T-helper 17 cell (primary cell): Measurements from ENCODE around the gene ADAMTS12. TPM values are rescaled to one million over a fixed set of nuclear protein-coding genes. Genes with fewer than 3 reads are reported as not detected.
A peak's percentile ranks its signal among the peaks of the same experiment; 100 is the strongest.
"Not testable (repeated sequence)": the region's sequence is repeated elsewhere in the genome, so short reads cannot be mapped to it uniquely, and the experiment has no call there.

ENCODE experiments used
- ATAC-seq: fragments of 150-1000 bp; cut with Tn5 transposase; 2 replicates; pipeline ENCODE4 v1.10.0; 2021; ENCODE audit warnings: mild to moderate bottlenecking, moderate library complexity
- DNase-seq, 3 donors: peaks; one replicate each; pipeline versions ENCODE4 v3.0.0 to v3.0.0-alpha.2; 2020 to 2021
- H3K9me3 ChIP-seq: one replicate; pipeline ENCODE4 v1.7.0; 2013; ENCODE audit warnings: low read length, mild to moderate bottlenecking; ENCODE audit not compliant: control insufficient read depth, poor library complexity, severe bottlenecking
- H3K27ac Mint-ChIP-seq: one replicate; pipeline ENCODE4 v1.8.0; 2022; ENCODE audit warnings: mild to moderate bottlenecking, moderate library complexity, mixed read lengths
- H3K27me3 Mint-ChIP-seq: one replicate; pipeline ENCODE4 v1.8.0; 2022; ENCODE audit warnings: mixed read lengths
- H3K36me3 Mint-ChIP-seq: one replicate; pipeline ENCODE4 v1.8.0; 2022; ENCODE audit warnings: low read depth, mixed read lengths
- H3K4me1 Mint-ChIP-seq: one replicate; pipeline ENCODE4 v1.8.0; 2022; ENCODE audit warnings: mild to moderate bottlenecking, mixed read lengths
- H3K4me3 Mint-ChIP-seq: one replicate; pipeline ENCODE4 v1.8.0; 2022; ENCODE audit warnings: mild to moderate bottlenecking, moderate library complexity, mixed read lengths
- total RNA-seq, 4 donors: library from RNA in 2 of 4; stranded (reverse) in 2 of 4; gene quantifications; one replicate each; pipeline ENCODE4 v1.2.3 and lab custom pipeline; 2022 to 2026

Gene ADAMTS12
- total RNA-seq, 2 donors from 2014 or later = not detected

DNA sequence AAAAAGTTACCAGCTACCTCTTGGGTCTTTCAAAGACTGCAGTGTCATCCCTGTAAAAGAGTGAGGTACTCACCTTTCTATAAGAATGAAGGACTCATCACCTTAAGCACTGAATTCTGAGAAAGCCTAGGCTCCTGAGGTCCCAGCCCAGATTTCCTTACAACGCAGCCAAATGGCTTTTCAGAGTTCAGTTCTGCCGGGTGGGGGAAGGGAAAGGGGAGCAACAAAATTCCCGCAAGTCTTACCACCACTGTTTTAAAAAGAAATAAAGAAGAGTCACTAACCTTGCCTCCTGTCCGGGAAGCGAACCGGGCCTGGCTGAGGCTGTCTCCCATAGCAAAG is 373 bp downstream of the ADAMTS12 start:
- Mint-ChIP-seq H3K27me3 (peaks cover 41% of the 10 kb centered on the region), H3K27ac (no peak overlapping the region)

DNA sequence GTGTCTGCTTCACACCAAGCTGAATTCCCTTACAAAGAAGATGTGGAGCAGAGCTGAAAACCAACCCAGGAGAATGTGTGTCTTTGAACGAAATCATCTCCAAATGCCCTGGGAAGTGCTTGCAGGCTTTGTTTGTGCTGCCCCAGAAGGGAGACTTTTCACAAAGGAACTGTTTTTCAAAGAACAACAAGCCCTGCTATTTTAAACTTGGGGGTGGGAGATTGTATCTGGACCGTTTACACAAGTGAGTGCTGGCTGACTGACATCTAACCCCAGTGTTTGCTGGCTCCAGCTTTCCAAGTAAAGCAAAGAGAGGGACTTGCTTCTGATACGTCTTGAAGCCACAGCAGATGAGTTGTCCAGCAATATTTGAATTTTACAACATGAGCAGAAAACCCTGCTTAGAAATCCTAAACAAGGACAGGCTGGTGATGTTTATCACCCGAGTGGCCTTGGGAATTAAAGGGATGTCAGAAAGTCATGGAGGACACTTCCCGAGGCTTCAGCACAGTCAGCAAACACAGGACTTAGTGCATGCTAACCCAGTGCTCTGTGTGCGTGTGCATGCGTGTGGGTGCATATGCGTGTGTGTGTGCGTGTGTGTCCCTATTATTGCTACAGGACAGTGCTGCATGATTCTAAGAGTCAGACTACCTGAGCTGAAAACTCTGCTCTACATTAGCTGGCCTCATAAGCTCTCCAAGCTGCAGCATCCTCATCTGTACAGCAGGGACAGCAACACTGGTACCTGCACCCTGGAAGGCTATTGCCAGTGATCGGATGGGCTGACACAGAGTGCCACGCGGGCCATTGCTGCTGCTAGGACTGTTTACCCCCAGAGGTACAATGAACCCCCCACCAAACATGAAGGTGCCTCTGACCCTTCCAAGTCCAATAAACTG is 1.4 kb downstream of the ADAMTS12 start:
- no peaks in the 10 kb centered on the region for H3K9me3 ChIP-seq
- Mint-ChIP-seq H3K36me3 (peaks cover 2% of the 10 kb centered on the region), H3K4me1 (peaks cover 3% of the 10 kb centered on the region), H3K4me3 (no peak overlapping the region), H3K27me3 (peaks cover 47% of the 10 kb centered on the region), H3K27ac (no peak overlapping the region)
- DNase-seq (no peak), ATAC-seq (no peak)

More for the DNA sequence above, 373 bp downstream of the ADAMTS12 start:
- peaks cover 3% of the 10 kb centered on the region for H3K4me1 Mint-ChIP-seq
- peaks cover 2% of the 10 kb centered on the region for H3K36me3 Mint-ChIP-seq
- ATAC-seq (no peak), DNase-seq (no peak)
- peak overlapping the region; percentile 9 for H3K4me3 Mint-ChIP-seq
- no peaks in the 10 kb centered on the region for H3K9me3 ChIP-seq

DNA sequence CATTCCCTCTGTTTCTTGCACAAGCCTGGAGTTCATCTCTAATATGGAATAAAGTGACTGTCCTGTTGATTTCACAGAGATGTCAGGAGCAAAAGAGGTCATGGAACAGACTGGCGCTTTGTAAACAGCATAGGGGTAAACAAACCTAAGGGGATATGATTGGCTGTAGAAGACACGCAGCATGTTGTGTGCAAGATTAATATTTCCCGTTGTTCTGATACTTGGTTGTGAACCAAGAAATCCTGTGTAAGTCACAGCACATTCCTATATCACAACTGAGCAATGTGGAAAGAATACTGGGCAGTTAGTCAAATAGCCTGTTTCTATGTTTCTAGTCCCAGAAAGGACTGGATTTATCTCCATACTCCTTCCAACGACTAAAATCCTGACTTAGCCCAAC is 3.2 kb downstream of the ADAMTS12 start:
- no peak overlapping the region for H3K27ac Mint-ChIP-seq
- H3K27me3 Mint-ChIP-seq = peaks cover 48% of the 10 kb centered on the region
- peaks cover 3% of the 10 kb centered on the region for H3K4me1 Mint-ChIP-seq
- no peak for DNase-seq
- no peaks in the 10 kb centered on the region for H3K9me3 ChIP-seq
- no peak overlapping the region for H3K4me3 Mint-ChIP-seq
- peaks cover 2% of the 10 kb centered on the region for H3K36me3 Mint-ChIP-seq
- no peak for ATAC-seq

DNA sequence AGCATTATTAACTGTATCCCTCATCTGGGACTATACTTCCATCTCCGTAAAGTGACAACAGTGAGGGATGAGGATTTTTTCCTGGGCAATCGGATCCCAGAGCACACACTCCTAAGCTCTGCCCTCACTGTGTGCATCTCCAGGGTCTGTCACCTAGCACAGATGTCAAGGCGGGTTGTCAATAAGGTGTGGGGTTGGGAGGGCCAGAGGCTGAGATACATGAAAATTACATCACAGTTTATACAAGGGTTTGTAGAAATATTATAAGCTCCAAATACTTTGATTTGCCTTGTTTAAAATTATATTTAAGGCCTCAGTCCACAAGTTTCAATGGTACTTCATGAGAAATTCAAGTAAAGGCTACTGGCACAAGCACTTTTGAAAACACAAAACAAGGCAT is 4.5 kb downstream of the ADAMTS12 start:
- no peak for DNase-seq
- Mint-ChIP-seq H3K36me3 (peaks cover under 1% of the 10 kb centered on the region), H3K4me1 (peaks cover 3% of the 10 kb centered on the region), H3K27ac (no peak overlapping the region), H3K27me3 (peaks cover 40% of the 10 kb centered on the region), H3K4me3 (no peak overlapping the region)
- H3K9me3 ChIP-seq = no peaks in the 10 kb centered on the region
- ATAC-seq = no peak

DNA sequence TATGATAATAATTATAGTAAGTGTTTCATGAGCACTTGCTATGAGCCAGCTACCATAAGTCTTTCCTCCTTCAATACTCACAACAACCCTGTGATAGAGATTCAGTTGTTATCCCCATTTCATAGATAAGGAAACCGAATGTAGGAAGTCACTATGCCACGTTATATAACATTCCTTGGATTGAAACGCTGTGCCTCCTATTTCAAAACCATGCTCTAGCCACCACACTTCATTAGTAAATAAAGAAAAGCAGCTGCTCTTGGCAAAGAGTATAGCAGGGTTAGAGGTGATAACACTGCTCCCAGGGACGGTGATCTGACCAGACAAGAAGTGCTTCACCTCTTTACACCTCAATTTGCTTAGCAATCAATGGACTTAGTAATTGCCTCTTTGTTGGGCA is 5.5 kb downstream of the ADAMTS12 start:
- no peak for DNase-seq
- no peaks in the 10 kb centered on the region for H3K9me3 ChIP-seq
- ATAC-seq = no peak
- peaks cover under 1% of the 10 kb centered on the region for H3K36me3 Mint-ChIP-seq
- no peak overlapping the region for H3K27ac Mint-ChIP-seq
- H3K4me1 Mint-ChIP-seq = no peaks in the 10 kb centered on the region
- H3K27me3 Mint-ChIP-seq = peaks cover 40% of the 10 kb centered on the region
- H3K4me3 Mint-ChIP-seq = no peak overlapping the region

DNA sequence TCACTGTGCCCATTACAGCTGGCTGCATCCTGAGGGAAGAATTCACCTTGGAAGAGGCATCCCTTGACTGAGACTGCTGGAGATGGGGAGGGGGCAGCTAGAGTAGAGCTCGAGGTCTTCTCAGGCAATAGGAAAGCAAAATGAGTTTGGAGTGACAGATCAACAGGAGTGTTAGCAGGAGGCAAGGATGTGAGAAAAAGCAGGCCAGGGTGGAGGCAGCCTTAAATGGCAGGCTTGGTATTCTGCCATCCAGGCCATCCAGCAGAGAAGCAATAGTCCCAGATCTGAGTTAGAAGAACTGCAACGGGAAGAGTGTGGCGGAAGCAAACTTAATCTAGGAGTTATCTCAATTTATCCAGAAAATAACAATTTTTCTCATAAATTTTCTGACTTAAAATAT is 6.1 kb downstream of the ADAMTS12 start:
- no peak overlapping the region for H3K27ac Mint-ChIP-seq
- DNase-seq (no peak), ATAC-seq (no peak)
- no peak overlapping the region for H3K4me3 Mint-ChIP-seq
- peaks cover 38% of the 10 kb centered on the region for H3K27me3 Mint-ChIP-seq
- no peaks in the 10 kb centered on the region for H3K4me1 Mint-ChIP-seq
- no peaks in the 10 kb centered on the region for H3K9me3 ChIP-seq
- peaks cover 2% of the 10 kb centered on the region for H3K36me3 Mint-ChIP-seq

DNA sequence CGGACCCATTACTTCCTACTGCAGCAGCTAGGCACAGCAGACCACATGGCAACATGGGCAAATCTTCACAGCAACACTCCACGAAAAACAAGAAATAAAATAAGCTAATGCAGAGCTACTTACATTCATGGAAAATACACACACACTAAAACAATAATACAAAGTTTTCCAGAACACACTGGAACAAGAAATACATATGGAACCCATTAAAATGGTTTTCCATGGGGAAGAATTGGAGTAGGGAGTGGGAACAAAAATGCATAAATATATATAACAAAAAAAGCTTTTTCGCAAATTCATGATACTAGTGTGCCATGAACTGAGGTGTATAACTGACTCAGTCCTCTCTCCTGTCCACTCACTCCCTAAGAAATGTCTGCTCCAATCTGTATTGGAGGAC is 8.3 kb downstream of the ADAMTS12 start:
- H3K4me1 Mint-ChIP-seq = no peaks in the 10 kb centered on the region
- H3K4me3 Mint-ChIP-seq = no peak overlapping the region
- H3K36me3 Mint-ChIP-seq = peaks cover 2% of the 10 kb centered on the region
- ATAC-seq (no peak), DNase-seq (no peak)
- H3K27ac Mint-ChIP-seq = no peak overlapping the region
- H3K9me3 ChIP-seq = no peaks in the 10 kb centered on the region
- H3K27me3 Mint-ChIP-seq = peaks cover 24% of the 10 kb centered on the region

DNA sequence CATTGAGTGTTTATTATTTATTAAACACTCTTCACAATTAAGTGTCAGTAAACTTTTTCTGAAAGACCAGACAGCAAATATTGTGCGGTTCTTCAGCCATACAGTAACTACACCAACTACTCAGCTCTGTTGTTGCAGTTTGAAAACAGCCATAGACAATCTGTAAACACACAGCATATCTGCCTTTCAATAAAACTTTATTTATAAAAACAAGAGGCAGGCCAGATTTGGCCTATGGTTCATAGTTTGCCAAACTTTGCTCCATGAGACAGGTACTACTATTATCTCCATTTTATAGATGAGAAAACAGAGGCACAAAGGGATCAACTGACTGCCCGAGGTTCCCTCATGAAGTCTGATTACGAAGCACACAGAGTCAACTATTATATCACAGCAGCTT is 11.5 kb downstream of the ADAMTS12 start:
- H3K4me1 Mint-ChIP-seq = no peaks in the 10 kb centered on the region
- H3K27me3 Mint-ChIP-seq = peaks cover 18% of the 10 kb centered on the region

DNA sequence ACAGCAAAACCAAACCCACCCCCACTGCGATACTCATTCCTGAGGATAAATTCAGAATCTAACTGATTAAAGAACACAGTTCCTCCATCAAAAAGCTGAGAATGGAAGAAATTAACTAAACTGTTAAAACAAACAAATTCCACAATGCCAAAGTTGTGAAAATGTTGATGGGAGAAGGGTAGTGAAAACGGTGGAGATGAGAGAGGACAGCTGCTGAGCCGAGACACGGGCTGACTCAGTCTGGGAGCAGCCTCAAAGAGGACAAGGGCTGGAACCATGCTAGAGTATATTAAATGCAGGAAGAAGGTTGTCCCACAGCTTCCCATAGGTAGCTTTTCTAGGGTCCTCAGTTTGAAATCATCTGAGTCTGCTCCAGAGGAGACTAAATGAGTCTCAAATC is 14.3 kb downstream of the ADAMTS12 start:
- DNase-seq (no peak), ATAC-seq (no peak)
- Mint-ChIP-seq H3K4me3 (no peak overlapping the region), H3K36me3 (peaks cover 2% of the 10 kb centered on the region), H3K27me3 (peaks cover 10% of the 10 kb centered on the region), H3K4me1 (no peaks in the 10 kb centered on the region), H3K27ac (no peak overlapping the region)
- no peaks in the 10 kb centered on the region for H3K9me3 ChIP-seq

More for the DNA sequence above, 11.5 kb downstream of the ADAMTS12 start:
- ATAC-seq = no peak
- Mint-ChIP-seq H3K27ac (no peak overlapping the region), H3K4me3 (no peak overlapping the region), H3K36me3 (peaks cover 2% of the 10 kb centered on the region)
- no peak for DNase-seq
- H3K9me3 ChIP-seq = no peaks in the 10 kb centered on the region

DNA sequence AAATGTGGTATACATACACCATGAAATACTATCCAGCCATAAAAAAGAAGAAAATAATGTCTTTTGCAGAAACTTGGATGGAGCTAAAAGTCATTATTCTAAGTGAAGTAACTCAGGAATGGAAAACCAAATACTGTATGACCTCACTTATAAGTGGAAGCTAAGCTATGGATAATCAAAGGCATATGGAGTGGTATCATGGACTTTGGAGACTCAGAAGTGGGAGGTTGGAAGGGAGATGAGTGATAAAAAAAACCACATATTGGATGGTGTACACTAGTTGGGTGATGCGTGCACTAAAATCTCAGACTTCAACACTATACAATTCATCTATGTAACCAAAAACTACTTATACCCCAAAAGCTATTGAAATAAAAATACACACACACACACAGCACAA is 24.5 kb downstream of the ADAMTS12 start:
- Mint-ChIP-seq H3K36me3 (no peaks in the 10 kb centered on the region), H3K27me3 (no peaks in the 10 kb centered on the region), H3K4me3 (no peak overlapping the region), H3K4me1 (no peaks in the 10 kb centered on the region), H3K27ac (no peak overlapping the region)
- no peak for DNase-seq
- H3K9me3 ChIP-seq = no peaks in the 10 kb centered on the region
- no peak for ATAC-seq

DNA sequence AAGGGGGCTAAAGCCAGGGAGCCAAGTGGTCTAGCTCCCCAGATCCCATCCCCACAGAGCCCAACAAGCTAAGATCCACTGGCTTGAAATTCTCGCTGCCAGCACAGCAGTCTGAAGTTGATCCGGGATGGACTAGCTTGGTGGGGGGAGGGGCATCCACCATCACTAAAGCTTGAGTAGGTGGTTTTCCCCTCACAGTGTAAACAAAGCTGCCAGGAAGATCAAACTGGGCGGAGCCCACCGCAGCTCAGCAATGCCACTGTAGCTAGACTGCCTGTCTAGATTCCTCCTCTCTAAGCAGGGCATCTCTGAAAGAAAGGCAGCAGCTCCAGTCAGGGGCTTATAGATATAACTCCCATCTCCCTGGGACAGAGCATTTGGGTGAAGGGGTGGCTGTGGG is 32.6 kb downstream of the ADAMTS12 start:
- peak overlapping the region; percentile 57 for H3K27ac Mint-ChIP-seq
- ATAC-seq = peak; percentile 72

DNA sequence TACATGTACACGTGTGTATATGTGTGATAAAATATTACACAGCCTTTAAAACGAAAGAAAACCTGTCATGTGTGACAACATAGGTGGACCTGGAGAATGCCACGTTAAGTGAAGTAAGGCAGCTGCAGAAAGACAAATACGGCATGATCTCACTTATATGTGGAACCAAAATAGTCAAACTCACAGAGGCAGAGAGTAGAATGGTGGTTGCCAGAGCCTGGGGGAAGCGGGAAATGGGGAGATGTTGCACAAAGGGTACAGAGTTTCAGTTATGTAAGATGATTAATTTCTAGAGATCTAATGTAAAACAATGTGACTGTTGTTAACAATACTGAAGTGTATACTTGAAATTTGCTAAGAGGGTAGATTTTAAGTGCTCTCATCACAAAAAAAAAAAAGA is 34.8 kb downstream of the ADAMTS12 start:
- Mint-ChIP-seq H3K27me3 (peaks cover 9% of the 10 kb centered on the region), H3K36me3 (no peaks in the 10 kb centered on the region), H3K4me1 (no peaks in the 10 kb centered on the region), H3K27ac (no peak overlapping the region), H3K4me3 (no peak overlapping the region)
- no peak for DNase-seq
- no peaks in the 10 kb centered on the region for H3K9me3 ChIP-seq
- ATAC-seq = no peak

More for the DNA sequence above, 32.6 kb downstream of the ADAMTS12 start:
- not testable (repeated sequence) for H3K36me3 Mint-ChIP-seq, H3K9me3 ChIP-seq, H3K27me3 Mint-ChIP-seq, H3K4me1 Mint-ChIP-seq
- H3K4me3 Mint-ChIP-seq = peak overlapping the region; percentile 15
- DNase-seq = peak in 2 of 3 donors; percentile 12 to 16

DNA sequence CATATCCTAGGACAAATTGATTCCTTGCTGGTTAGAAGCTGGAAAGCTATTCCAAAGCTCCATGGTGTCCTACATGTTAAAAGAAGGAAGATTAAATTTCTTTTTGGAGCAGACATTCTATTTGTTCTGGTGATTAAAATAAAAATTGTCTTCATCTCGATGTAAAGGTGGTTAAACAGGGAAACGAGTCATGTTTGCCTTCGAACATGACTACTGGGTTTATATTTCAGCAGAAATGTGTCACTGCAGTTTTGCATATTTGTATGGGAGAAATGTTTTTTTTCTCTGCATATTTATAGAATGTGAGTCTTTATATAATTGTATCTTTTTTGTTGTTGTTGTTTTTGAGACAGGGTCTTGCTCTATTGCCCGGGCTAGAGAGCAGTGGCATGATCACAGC is 36.4 kb downstream of the ADAMTS12 start:
- H3K9me3 ChIP-seq = no peaks in the 10 kb centered on the region
- no peak for DNase-seq
- H3K4me1 Mint-ChIP-seq = peaks cover under 1% of the 10 kb centered on the region
- no peaks in the 10 kb centered on the region for H3K36me3 Mint-ChIP-seq
- H3K27ac Mint-ChIP-seq = no peak overlapping the region
- no peak for ATAC-seq
- H3K27me3 Mint-ChIP-seq = peaks cover 9% of the 10 kb centered on the region
- no peak overlapping the region for H3K4me3 Mint-ChIP-seq

DNA sequence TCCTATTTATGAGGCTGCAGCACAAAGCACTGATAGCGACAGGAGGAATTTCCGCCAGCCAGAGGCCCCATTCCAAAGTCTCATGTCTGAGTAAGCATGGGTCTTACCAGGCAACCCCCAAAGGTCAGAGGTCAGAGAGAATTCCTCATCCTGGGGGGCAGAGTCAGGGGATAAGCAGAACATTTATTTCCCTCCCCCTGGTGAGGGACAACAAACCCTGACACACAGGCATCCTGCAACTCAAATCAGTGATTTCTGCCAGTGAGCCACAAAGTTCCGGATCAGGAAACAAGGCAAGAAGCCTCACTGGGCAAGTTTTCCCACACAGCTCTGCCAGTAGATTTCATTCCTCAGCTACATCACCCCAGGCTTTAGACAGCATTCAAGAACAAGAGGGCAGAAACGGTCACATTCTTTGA is 37.0 kb downstream of the ADAMTS12 start:
- Mint-ChIP-seq H3K36me3 (no peaks in the 10 kb centered on the region), H3K27ac (no peak overlapping the region), H3K27me3 (peaks cover 9% of the 10 kb centered on the region)

More for the DNA sequence above, 37.0 kb downstream of the ADAMTS12 start:
- ATAC-seq (no peak), DNase-seq (no peak)
- Mint-ChIP-seq H3K4me1 (peaks cover 6% of the 10 kb centered on the region), H3K4me3 (no peak overlapping the region)
- no peaks in the 10 kb centered on the region for H3K9me3 ChIP-seq
